ENCODE measurements around the gene CMSS1.

CMSS1 gene

DNA sequence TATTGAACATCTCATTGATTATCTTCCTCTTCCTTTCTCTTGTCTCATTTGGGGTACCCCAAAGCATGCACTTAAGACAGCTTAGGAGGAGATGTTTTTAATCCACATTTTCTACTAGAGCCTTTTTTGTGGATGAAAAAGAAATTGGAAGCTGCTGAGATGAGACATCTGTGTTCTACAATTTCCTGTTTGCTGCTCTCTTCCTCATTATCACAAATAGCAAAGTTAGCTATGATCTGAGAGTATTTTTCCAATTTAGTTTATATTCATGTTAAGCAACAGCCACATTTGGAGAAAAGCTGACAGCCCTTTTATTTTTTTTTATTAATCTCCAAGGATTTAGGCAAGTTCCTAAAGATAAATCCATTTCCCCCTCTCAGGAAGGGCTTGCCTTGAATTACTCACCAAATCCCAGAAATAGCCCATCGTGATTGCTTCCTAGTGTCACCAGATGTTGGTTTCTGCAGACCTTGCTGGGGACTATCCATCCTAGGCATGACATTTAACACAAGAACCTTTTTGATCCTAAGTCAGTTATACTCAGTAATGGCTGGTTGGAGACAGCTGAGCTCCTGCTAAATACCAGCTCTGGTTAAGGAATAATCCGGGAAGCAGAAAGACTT is 367.4 kb downstream of the CMSS1 start:
- peaks cover 16% of the 10 kb centered on the region for H3K36me3 Mint-ChIP-seq (ENCODE audit: low read depth)
- peak overlapping the region; percentile 56 to 79 (median 77) for H3K27ac Mint-ChIP-seq
- H3K27me3 Mint-ChIP-seq (ENCODE audit: low read depth) = no peaks in the 10 kb centered on the region
- H3K9me3 Mint-ChIP-seq = peaks cover 15% of the 10 kb centered on the region
- peaks cover 10% of the 10 kb centered on the region for H3K4me1 Mint-ChIP-seq
- TF ChIP-seq, protein P1, sequence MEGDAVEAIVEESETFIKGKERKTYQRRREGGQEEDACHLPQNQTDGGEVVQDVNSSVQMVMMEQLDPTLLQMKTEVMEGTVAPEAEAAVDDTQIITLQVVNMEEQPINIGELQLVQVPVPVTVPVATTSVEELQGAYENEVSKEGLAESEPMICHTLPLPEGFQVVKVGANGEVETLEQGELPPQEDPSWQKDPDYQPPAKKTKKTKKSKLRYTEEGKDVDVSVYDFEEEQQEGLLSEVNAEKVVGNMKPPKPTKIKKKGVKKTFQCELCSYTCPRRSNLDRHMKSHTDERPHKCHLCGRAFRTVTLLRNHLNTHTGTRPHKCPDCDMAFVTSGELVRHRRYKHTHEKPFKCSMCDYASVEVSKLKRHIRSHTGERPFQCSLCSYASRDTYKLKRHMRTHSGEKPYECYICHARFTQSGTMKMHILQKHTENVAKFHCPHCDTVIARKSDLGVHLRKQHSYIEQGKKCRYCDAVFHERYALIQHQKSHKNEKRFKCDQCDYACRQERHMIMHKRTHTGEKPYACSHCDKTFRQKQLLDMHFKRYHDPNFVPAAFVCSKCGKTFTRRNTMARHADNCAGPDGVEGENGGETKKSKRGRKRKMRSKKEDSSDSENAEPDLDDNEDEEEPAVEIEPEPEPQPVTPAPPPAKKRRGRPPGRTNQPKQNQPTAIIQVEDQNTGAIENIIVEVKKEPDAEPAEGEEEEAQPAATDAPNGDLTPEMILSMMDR (IDR thresholded peaks at IDR 0.05; ENCODE audit: unreplicated experiment in 3 of 3) = no peak
- H3K4me3 Mint-ChIP-seq = no peak overlapping the region

DNA sequence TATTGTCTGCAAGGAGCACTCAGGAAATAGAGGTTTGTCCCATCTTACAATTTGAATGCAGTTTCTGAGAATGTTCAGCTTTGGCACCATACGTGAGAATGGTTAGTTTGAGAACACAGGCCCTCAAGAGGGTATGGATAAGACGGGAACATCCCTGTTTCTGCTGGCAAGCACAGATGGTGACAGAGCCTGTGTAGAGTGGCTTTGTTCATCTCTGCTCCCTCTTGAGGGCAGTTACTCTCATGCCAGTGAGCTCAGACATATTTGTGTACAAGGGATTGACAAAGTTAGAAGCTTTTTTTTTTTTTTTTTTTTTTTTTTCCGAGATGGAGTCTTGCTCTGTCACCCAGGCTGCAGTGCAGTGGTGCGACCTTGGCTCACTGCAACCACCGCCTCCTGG is 368.2 kb downstream of the CMSS1 start:
- Mint-ChIP-seq H3K4me1 (peaks cover 10% of the 10 kb centered on the region), H3K27me3 (ENCODE audit: low read depth) (no peaks in the 10 kb centered on the region), H3K27ac (peak overlapping the region in 2 of 3 experiments; percentile 77 to 79), H3K4me3 (no peak overlapping the region), H3K36me3 (ENCODE audit: low read depth) (peaks cover 8% of the 10 kb centered on the region), H3K9me3 (peaks cover 8% of the 10 kb centered on the region)
- TF ChIP-seq, protein P1 (IDR thresholded peaks at IDR 0.05; ENCODE audit: unreplicated experiment in 3 of 3) = no peak

DNA sequence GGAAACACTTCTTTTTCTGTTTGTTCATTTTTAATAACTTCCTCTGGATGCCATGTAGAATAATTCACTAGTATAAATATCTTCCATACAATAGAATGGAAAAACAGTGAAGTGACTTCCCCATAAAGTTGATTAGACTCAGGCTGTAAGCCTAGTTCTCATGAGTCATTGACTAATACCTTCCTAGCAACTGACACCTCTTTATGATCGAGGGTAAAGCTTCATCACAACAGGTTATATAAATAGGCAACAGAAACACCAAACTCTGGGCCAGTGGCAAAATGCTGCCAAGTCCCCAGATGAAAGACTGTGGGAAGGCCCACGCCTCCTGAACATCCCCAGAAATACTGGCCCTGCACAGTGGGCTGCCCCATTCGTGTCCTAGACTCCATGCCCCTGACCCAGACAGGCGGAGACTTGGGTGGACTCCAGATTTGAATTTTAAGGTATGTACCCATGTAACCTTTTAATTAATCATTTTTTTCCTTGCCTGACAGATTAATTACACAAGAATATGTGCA is 371.8 kb downstream of the CMSS1 start:
- TF ChIP-seq, protein P1 (IDR thresholded peaks at IDR 0.05; ENCODE audit: unreplicated experiment in 3 of 3) = no peak
- peaks cover 10% of the 10 kb centered on the region for H3K4me1 Mint-ChIP-seq
- H3K27ac Mint-ChIP-seq = no peak overlapping the region
- no peaks in the 10 kb centered on the region for H3K27me3 Mint-ChIP-seq (ENCODE audit: low read depth)
- no peak overlapping the region for H3K4me3 Mint-ChIP-seq
- H3K36me3 Mint-ChIP-seq (ENCODE audit: low read depth) = no peaks in the 10 kb centered on the region
- H3K9me3 Mint-ChIP-seq = peaks cover 2% of the 10 kb centered on the region

DNA sequence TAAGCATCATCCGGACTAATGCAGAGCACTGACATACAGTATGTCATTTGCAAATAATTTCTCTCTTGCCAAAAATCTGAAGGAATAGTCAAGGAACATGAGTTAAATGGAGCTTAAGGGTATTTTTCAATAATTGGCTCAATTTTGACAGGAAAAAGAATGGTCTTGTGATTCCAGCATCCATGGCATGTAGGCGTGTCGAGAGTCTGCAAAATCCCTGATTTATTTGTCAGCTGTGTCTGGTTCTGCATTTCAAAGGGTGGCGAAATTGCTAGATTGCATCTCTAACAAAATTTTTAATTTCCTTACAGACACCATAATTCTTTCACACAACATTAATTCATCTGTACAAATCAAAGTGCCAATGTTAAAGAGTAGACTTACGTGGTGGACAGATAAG is 377.7 kb downstream of the CMSS1 start:
- Mint-ChIP-seq H3K9me3 (peaks cover 8% of the 10 kb centered on the region), H3K4me3 (no peak overlapping the region), H3K27ac (no peak overlapping the region), H3K36me3 (ENCODE audit: low read depth) (no peaks in the 10 kb centered on the region), H3K4me1 (no peaks in the 10 kb centered on the region), H3K27me3 (ENCODE audit: low read depth) (no peaks in the 10 kb centered on the region)
- TF ChIP-seq, protein P1 (IDR thresholded peaks at IDR 0.05; ENCODE audit: unreplicated experiment in 3 of 3) = no peak

DNA sequence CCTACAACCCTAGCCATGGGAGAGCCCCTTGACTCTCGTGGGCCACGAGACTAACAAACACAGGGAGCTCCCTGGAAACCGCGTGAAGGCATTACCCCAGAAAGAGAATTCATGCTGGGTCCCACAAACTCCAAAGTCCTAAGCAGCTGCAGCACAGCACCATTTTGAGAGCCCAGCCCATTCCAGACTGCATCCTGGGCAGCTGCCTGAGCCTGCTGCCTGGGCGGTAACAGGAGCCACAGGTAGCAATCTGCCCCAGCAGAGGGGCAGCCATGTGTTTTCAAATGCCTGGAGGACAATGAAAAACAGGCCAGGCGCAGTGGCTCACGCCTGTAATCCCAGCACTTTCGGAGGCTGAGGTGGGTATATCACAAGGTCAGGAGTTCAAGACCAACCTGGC is 380.2 kb downstream of the CMSS1 start:
- H3K27me3 Mint-ChIP-seq (ENCODE audit: low read depth) = no peaks in the 10 kb centered on the region
- TF ChIP-seq, protein P1 (IDR thresholded peaks at IDR 0.05; ENCODE audit: unreplicated experiment in 3 of 3) = no peak
- H3K9me3 Mint-ChIP-seq = peaks cover 8% of the 10 kb centered on the region
- no peak overlapping the region for H3K4me3 Mint-ChIP-seq
- no peaks in the 10 kb centered on the region for H3K36me3 Mint-ChIP-seq (ENCODE audit: low read depth)
- no peak overlapping the region for H3K27ac Mint-ChIP-seq
- H3K4me1 Mint-ChIP-seq = no peaks in the 10 kb centered on the region

All from nephron (organoid).